Measurements from ENCODE around the gene PHACTR3. TPM values are rescaled to one million over a fixed set of nuclear protein-coding genes. Genes with fewer than 3 reads are reported as not detected.

The PHACTR3 gene
- total RNA-seq, 1 donor: not detected

- Histone ChIP-seq H3K79me2 (ENCODE audit: insufficient read depth, low read length) (no peaks in the 10 kb centered on the region), H3K9me3 (ENCODE audit: low read depth, low read length) (no peaks in the 10 kb centered on the region), H4K20me1 (ENCODE audit: insufficient read depth, low read length) (no peaks in the 10 kb centered on the region), H3K4me1 (ENCODE audit: insufficient read depth, low read length) (no peaks in the 10 kb centered on the region), H3K4me2 (ENCODE audit: insufficient read depth, low read length) (no peak overlapping the region), H3K36me3 (ENCODE audit: insufficient read depth, low read length) (no peaks in the 10 kb centered on the region), H3K4me3 (ENCODE audit: insufficient read depth, low read length) (no peak overlapping the region), H3K27ac (ENCODE audit: low read depth, low read length) (no peak overlapping the region), H3K27me3 (ENCODE audit: insufficient read depth, low read length) (peaks cover 9% of the 10 kb centered on the region), H2AFZ (ENCODE audit: low read length) (no peak overlapping the region)
- TF ChIP-seq CTCF (IDR thresholded peaks at IDR 0.05; ENCODE audit: extremely low read depth, low read depth, low read length): no peak
- DNase-seq (ENCODE audit: insufficient read length, low spot score, missing footprints): no peak
Measured at GRCh38 chr20:59604741-59605600, 631 bp downstream of the PHACTR3 start.

GRCh38 chr20:59605601-59606364 is 1.4 kb downstream of the PHACTR3 start:
- H3K4me3 ChIP-seq (ENCODE audit: insufficient read depth, low read length): no peak overlapping the region
- no peak overlapping the region for H3K27ac ChIP-seq (ENCODE audit: low read depth, low read length)
- TF ChIP-seq CTCF (IDR thresholded peaks at IDR 0.05; ENCODE audit: extremely low read depth, low read depth, low read length): no peak
- no peaks in the 10 kb centered on the region for H3K4me1 ChIP-seq (ENCODE audit: insufficient read depth, low read length)
- no peak overlapping the region for H3K4me2 ChIP-seq (ENCODE audit: insufficient read depth, low read length)
- H4K20me1 ChIP-seq (ENCODE audit: insufficient read depth, low read length): no peaks in the 10 kb centered on the region
- H3K9me3 ChIP-seq (ENCODE audit: low read depth, low read length): no peaks in the 10 kb centered on the region
- peaks cover 9% of the 10 kb centered on the region for H3K27me3 ChIP-seq (ENCODE audit: insufficient read depth, low read length)
- H3K36me3 ChIP-seq (ENCODE audit: insufficient read depth, low read length): no peaks in the 10 kb centered on the region
- H3K79me2 ChIP-seq (ENCODE audit: insufficient read depth, low read length): no peaks in the 10 kb centered on the region
- DNase-seq (ENCODE audit: insufficient read length, low spot score, missing footprints): no peak
- no peak overlapping the region for H2AFZ ChIP-seq (ENCODE audit: low read length)

- H4K20me1 ChIP-seq (ENCODE audit: insufficient read depth, low read length): no peaks in the 10 kb centered on the region
- H3K27me3 ChIP-seq (ENCODE audit: insufficient read depth, low read length): peaks cover 9% of the 10 kb centered on the region
- no peaks in the 10 kb centered on the region for H3K4me1 ChIP-seq (ENCODE audit: insufficient read depth, low read length)
- H3K79me2 ChIP-seq (ENCODE audit: insufficient read depth, low read length): no peaks in the 10 kb centered on the region
- no peak for DNase-seq (ENCODE audit: insufficient read length, low spot score, missing footprints)
- no peak overlapping the region for H3K4me2 ChIP-seq (ENCODE audit: insufficient read depth, low read length)
- no peaks in the 10 kb centered on the region for H3K36me3 ChIP-seq (ENCODE audit: insufficient read depth, low read length)
- no peak overlapping the region for H3K4me3 ChIP-seq (ENCODE audit: insufficient read depth, low read length)
- TF ChIP-seq CTCF (IDR thresholded peaks at IDR 0.05; ENCODE audit: extremely low read depth, low read depth, low read length): no peak
- no peak overlapping the region for H3K27ac ChIP-seq (ENCODE audit: low read depth, low read length)
- no peak overlapping the region for H2AFZ ChIP-seq (ENCODE audit: low read length)
- H3K9me3 ChIP-seq (ENCODE audit: low read depth, low read length): no peaks in the 10 kb centered on the region
Measured at GRCh38 chr20:59606566-59606965, 2.2 kb downstream of the PHACTR3 start.

GRCh38 chr20:59608396-59608795 is 4.1 kb downstream of the PHACTR3 start:
- Histone ChIP-seq H3K27ac (ENCODE audit: low read depth, low read length) (no peak overlapping the region), H3K9me3 (ENCODE audit: low read depth, low read length) (no peaks in the 10 kb centered on the region), H4K20me1 (ENCODE audit: insufficient read depth, low read length) (no peaks in the 10 kb centered on the region), H3K27me3 (ENCODE audit: insufficient read depth, low read length) (peaks cover 3% of the 10 kb centered on the region), H3K4me2 (ENCODE audit: insufficient read depth, low read length) (no peak overlapping the region), H2AFZ (ENCODE audit: low read length) (no peak overlapping the region), H3K36me3 (ENCODE audit: insufficient read depth, low read length) (no peaks in the 10 kb centered on the region), H3K4me1 (ENCODE audit: insufficient read depth, low read length) (no peaks in the 10 kb centered on the region), H3K4me3 (ENCODE audit: insufficient read depth, low read length) (no peak overlapping the region), H3K79me2 (ENCODE audit: insufficient read depth, low read length) (no peaks in the 10 kb centered on the region)
- DNase-seq (ENCODE audit: insufficient read length, low spot score, missing footprints): no peak
- TF ChIP-seq CTCF (IDR thresholded peaks at IDR 0.05; ENCODE audit: extremely low read depth, low read depth, low read length): no peak

Measured in osteoblast (primary cell).